ENCODE results near the gene GABRB1.

Gene GABRB1

DNA sequence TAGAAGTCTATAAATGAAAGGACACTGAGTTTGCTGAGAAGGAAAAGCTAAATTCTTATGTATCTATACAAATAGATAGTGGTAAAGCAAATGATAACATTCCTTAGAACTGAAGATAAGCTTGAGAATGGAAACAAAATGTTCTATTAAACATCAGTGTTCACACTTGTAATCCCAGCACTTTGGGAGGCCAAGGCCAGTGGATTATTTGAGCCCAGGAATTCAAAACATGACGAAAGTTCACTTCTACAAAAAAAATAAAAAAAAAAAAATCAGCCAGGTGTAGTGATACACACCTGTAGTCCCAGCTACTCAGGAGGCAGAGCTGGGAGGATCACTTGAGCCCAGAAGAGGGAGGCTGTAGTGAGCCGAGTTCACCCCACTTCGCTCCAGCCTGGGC, 232.4 kb downstream of the GABRB1 start:
- Histone ChIP-seq H3K27ac (ENCODE audit: low read depth, low read length) (no peak overlapping the region), H3K23ac (ENCODE audit: low read length) (no peak overlapping the region), H4K12ac (ENCODE audit: low read depth, low read length) (no peak overlapping the region), H2BK5ac (ENCODE audit: low read depth, low read length, poor library complexity) (no peak overlapping the region), H3K9ac (ENCODE audit: low read length) (no peak overlapping the region), H3K14ac (ENCODE audit: low read length) (no peak overlapping the region), H3K36me3 (ENCODE audit: control insufficient read depth in 1 of 2, insufficient read depth in 2 of 2, low read length in 2 of 2) (no peaks in the 10 kb centered on the region), H3K79me2 (ENCODE audit: control insufficient read depth, insufficient read depth, low read length, poor library complexity) (no peaks in the 10 kb centered on the region), H3K4me3 (ENCODE audit: low read depth, low read length) (no peak overlapping the region), H2BK12ac (ENCODE audit: low read length) (no peak overlapping the region), H2AFZ (ENCODE audit: insufficient read depth, low read length, poor library complexity) (no peak overlapping the region), H3K4me1 (ENCODE audit: control insufficient read depth in 1 of 2, insufficient read depth in 2 of 2, low read length in 2 of 2) (no peaks in the 10 kb centered on the region), H3K4ac (ENCODE audit: low read depth, low read length) (no peak overlapping the region), H2AK5ac (ENCODE audit: low read length) (no peak overlapping the region), H2BK120ac (ENCODE audit: insufficient read depth, low read length, poor library complexity) (no peak overlapping the region), H3K18ac (ENCODE audit: low read length) (no peak overlapping the region), H3K79me1 (ENCODE audit: low read length) (no peaks in the 10 kb centered on the region), H3K27me3 (ENCODE audit: insufficient read depth, low read length) (no peaks in the 10 kb centered on the region), H3K4me2 (ENCODE audit: low read length) (no peak overlapping the region), H3K9me3 (ENCODE audit: insufficient read depth, low read depth, low read length) (no peaks in the 10 kb centered on the region), H4K91ac (ENCODE audit: low read depth, low read length) (no peak overlapping the region), H4K8ac (ENCODE audit: low read depth, low read length) (no peak overlapping the region)
- WGBS (ENCODE audit: extremely low coverage, insufficient coverage, insufficient read length): no CpG with 5 or more reads among the region's 3 CpGs
- no peak for DNase-seq

DNA sequence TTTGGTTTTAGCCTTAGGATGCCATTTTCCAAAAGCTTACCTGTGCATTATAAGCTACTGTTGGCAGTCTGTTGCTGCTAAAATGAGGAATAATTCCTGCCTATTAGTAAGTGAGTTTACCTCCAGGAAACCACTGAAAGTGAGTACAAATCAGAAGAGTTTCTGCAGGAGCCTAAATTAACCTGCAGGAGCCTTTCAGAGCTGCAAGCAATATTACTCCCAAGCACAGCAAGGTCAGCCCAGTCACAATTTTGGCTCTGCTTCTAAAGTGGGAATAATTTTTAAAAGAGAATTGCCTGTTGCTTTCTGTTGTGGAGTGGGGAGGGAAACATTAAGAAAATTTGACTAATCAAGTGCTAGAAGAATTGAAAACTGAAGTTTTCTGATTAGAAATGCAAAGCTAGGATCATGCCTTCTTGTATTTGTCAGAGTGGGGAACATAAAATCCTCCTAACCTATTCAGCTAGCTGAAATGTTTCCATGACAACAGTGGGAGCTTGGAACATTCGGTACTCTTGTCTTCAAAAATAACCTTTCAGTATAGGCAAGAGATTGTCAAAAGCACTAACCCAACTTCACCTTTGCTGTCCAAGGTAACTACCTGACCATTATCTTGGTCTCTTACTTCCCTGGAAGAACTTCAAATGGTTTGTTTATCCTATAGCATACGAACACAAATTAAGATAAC, 239.0 kb downstream of the GABRB1 start:
- H3K14ac ChIP-seq (ENCODE audit: low read length): no peak overlapping the region
- H4K91ac ChIP-seq (ENCODE audit: low read depth, low read length): no peak overlapping the region
- no peak overlapping the region for H3K4me2 ChIP-seq (ENCODE audit: low read length)
- H2BK12ac ChIP-seq (ENCODE audit: low read length): no peak overlapping the region
- H3K23ac ChIP-seq (ENCODE audit: low read length): no peak overlapping the region
- no peak overlapping the region for H3K18ac ChIP-seq (ENCODE audit: low read length)
- no peak overlapping the region for H3K4ac ChIP-seq (ENCODE audit: low read depth, low read length)
- no peaks in the 10 kb centered on the region for H3K79me2 ChIP-seq (ENCODE audit: control insufficient read depth, insufficient read depth, low read length, poor library complexity)
- no peak overlapping the region for H4K8ac ChIP-seq (ENCODE audit: low read depth, low read length)
- no peak overlapping the region for H2BK120ac ChIP-seq (ENCODE audit: insufficient read depth, low read length, poor library complexity)
- no peak overlapping the region for H4K12ac ChIP-seq (ENCODE audit: low read depth, low read length)
- no peaks in the 10 kb centered on the region for H3K36me3 ChIP-seq (ENCODE audit: control insufficient read depth in 1 of 2, insufficient read depth in 2 of 2, low read length in 2 of 2)
- H3K27me3 ChIP-seq (ENCODE audit: insufficient read depth, low read length): no peaks in the 10 kb centered on the region
- no peaks in the 10 kb centered on the region for H3K9me3 ChIP-seq (ENCODE audit: insufficient read depth, low read depth, low read length)
- H3K79me1 ChIP-seq (ENCODE audit: low read length): no peaks in the 10 kb centered on the region
- no peak for DNase-seq
- no peak overlapping the region for H3K4me3 ChIP-seq (ENCODE audit: low read depth, low read length)
- no peak overlapping the region for H2BK5ac ChIP-seq (ENCODE audit: low read depth, low read length, poor library complexity)
- H3K4me1 ChIP-seq (ENCODE audit: control insufficient read depth in 1 of 2, insufficient read depth in 2 of 2, low read length in 2 of 2): no peaks in the 10 kb centered on the region
- H2AFZ ChIP-seq (ENCODE audit: insufficient read depth, low read length, poor library complexity): no peak overlapping the region
- no peak overlapping the region for H3K9ac ChIP-seq (ENCODE audit: low read length)
- no CpG with 5 or more reads among the region's 2 CpGs for WGBS (ENCODE audit: extremely low coverage, insufficient coverage, insufficient read length)
- no peak overlapping the region for H3K27ac ChIP-seq (ENCODE audit: low read depth, low read length)
- H2AK5ac ChIP-seq (ENCODE audit: low read length): no peak overlapping the region

DNA sequence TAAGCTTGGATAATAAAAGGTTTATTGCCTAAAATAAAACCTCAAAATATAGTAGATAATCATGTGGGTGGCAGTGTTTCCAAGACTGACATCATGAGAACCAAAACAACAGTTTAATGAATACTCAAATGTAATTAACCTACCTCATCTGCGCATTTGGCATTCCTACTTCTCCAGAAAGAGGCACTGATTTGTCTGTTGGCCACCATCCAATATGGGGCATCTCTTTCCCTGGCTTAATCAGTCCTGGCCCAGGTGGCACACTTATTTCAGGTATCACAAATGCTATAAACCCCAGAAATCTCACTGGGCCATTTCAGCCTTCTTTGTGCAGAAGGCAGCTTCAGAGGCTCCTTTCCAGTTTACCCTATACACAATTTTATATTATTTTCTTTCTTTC, 239.9 kb downstream of the GABRB1 start:
- Histone ChIP-seq H2AK5ac (ENCODE audit: low read length) (no peak overlapping the region), H3K14ac (ENCODE audit: low read length) (no peak overlapping the region), H3K9me3 (ENCODE audit: insufficient read depth, low read depth, low read length) (no peaks in the 10 kb centered on the region), H3K4me2 (ENCODE audit: low read length) (no peak overlapping the region), H3K36me3 (ENCODE audit: control insufficient read depth in 1 of 2, insufficient read depth in 2 of 2, low read length in 2 of 2) (no peaks in the 10 kb centered on the region), H2BK120ac (ENCODE audit: insufficient read depth, low read length, poor library complexity) (no peak overlapping the region), H3K4ac (ENCODE audit: low read depth, low read length) (no peak overlapping the region), H2BK5ac (ENCODE audit: low read depth, low read length, poor library complexity) (no peak overlapping the region), H3K23ac (ENCODE audit: low read length) (no peak overlapping the region), H3K79me1 (ENCODE audit: low read length) (no peaks in the 10 kb centered on the region), H2BK12ac (ENCODE audit: low read length) (no peak overlapping the region), H3K18ac (ENCODE audit: low read length) (no peak overlapping the region), H3K9ac (ENCODE audit: low read length) (no peak overlapping the region), H4K91ac (ENCODE audit: low read depth, low read length) (no peak overlapping the region), H3K4me3 (ENCODE audit: low read depth, low read length) (no peak overlapping the region), H4K8ac (ENCODE audit: low read depth, low read length) (no peak overlapping the region), H2AFZ (ENCODE audit: insufficient read depth, low read length, poor library complexity) (no peak overlapping the region), H3K27ac (ENCODE audit: low read depth, low read length) (no peak overlapping the region), H3K4me1 (ENCODE audit: control insufficient read depth in 1 of 2, insufficient read depth in 2 of 2, low read length in 2 of 2) (no peaks in the 10 kb centered on the region), H3K79me2 (ENCODE audit: control insufficient read depth, insufficient read depth, low read length, poor library complexity) (no peaks in the 10 kb centered on the region), H4K12ac (ENCODE audit: low read depth, low read length) (no peak overlapping the region), H3K27me3 (ENCODE audit: insufficient read depth, low read length) (no peaks in the 10 kb centered on the region)
- no CpG with 5 or more reads among the region's 1 CpG for WGBS (ENCODE audit: extremely low coverage, insufficient coverage, insufficient read length)
- DNase-seq: no peak

DNA sequence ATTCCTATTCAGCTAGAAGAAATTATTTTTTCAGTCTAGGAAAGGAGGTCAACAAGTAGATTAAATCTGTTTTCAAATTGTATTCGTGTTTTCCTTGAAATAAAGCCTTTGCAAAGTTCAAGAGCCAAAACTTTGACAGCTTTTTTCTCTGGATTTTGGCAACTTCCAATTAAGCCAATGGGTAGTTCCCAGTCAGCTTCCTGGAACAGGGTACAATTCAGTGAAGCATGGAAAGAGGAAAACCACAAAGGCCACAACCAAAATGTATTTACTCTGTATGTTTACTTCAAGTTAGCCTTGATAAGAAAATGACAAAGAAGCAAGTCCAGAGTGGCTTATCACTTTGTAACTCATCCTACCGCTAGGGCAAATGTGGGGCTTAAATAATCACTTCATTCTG, 243.5 kb downstream of the GABRB1 start:
- H3K79me2 ChIP-seq (ENCODE audit: control insufficient read depth, insufficient read depth, low read length, poor library complexity): no peaks in the 10 kb centered on the region
- H4K8ac ChIP-seq (ENCODE audit: low read depth, low read length): no peak overlapping the region
- no peak overlapping the region for H4K12ac ChIP-seq (ENCODE audit: low read depth, low read length)
- H3K18ac ChIP-seq (ENCODE audit: low read length): no peak overlapping the region
- no peak overlapping the region for H3K4ac ChIP-seq (ENCODE audit: low read depth, low read length)
- no peaks in the 10 kb centered on the region for H3K4me1 ChIP-seq (ENCODE audit: control insufficient read depth in 1 of 2, insufficient read depth in 2 of 2, low read length in 2 of 2)
- H3K9ac ChIP-seq (ENCODE audit: low read length): no peak overlapping the region
- no peak overlapping the region for H2BK5ac ChIP-seq (ENCODE audit: low read depth, low read length, poor library complexity)
- H2AK5ac ChIP-seq (ENCODE audit: low read length): no peak overlapping the region
- no peak overlapping the region for H3K14ac ChIP-seq (ENCODE audit: low read length)
- no peak overlapping the region for H2AFZ ChIP-seq (ENCODE audit: insufficient read depth, low read length, poor library complexity)
- no peaks in the 10 kb centered on the region for H3K36me3 ChIP-seq (ENCODE audit: control insufficient read depth in 1 of 2, insufficient read depth in 2 of 2, low read length in 2 of 2)
- no peaks in the 10 kb centered on the region for H3K27me3 ChIP-seq (ENCODE audit: insufficient read depth, low read length)
- H2BK12ac ChIP-seq (ENCODE audit: low read length): no peak overlapping the region
- H3K79me1 ChIP-seq (ENCODE audit: low read length): no peaks in the 10 kb centered on the region
- no peak overlapping the region for H3K27ac ChIP-seq (ENCODE audit: low read depth, low read length)
- H2BK120ac ChIP-seq (ENCODE audit: insufficient read depth, low read length, poor library complexity): no peak overlapping the region
- H3K9me3 ChIP-seq (ENCODE audit: insufficient read depth, low read depth, low read length): no peaks in the 10 kb centered on the region
- H3K4me2 ChIP-seq (ENCODE audit: low read length): no peak overlapping the region
- no peak overlapping the region for H4K91ac ChIP-seq (ENCODE audit: low read depth, low read length)
- WGBS (ENCODE audit: extremely low coverage, insufficient coverage, insufficient read length): no CpG with 5 or more reads among the region's 2 CpGs
- DNase-seq: no peak
- no peak overlapping the region for H3K4me3 ChIP-seq (ENCODE audit: low read depth, low read length)
- H3K23ac ChIP-seq (ENCODE audit: low read length): no peak overlapping the region
